Uterus (tissue), 2 donors: ENCODE data around the gene FAM163B.

Source experiments
- CTCF ChIP-seq, 4 experiments: fragments of 200-600 bp in 2 of 4; fragments of 450-650 bp in 2 of 4; sonication (generic) in 2 of 4; IDR thresholded peaks; one replicate each; pipeline ENCODE4 v1.5.1; 2016 to 2019; ENCODE audit warnings: antibody characterized with exemption in 4 of 4, mild to moderate bottlenecking in 2 of 4, moderate library complexity in 1 of 4
- POLR2A ChIP-seq, 2 donors: fragments of 450-650 bp; IDR thresholded peaks; one replicate each; pipeline ENCODE4 v1.6.1; 2016; ENCODE audit warnings: antibody characterized with exemption in 2 of 2, mild to moderate bottlenecking in 1 of 2, moderate library complexity in 1 of 2

GRCh38 chr9:133639613-133640012 lies 30.4 kb upstream of the FAM163B start:
- TF ChIP-seq CTCF (IDR thresholded peaks at IDR 0.05) (no peak), POLR2A (IDR thresholded peaks at IDR 0.05) (no peak)
